H1 (cell line): ENCODE measurements around the gene DCAF4. TPM values are rescaled to one million over a fixed set of nuclear protein-coding genes. Genes with fewer than 3 reads are reported as not detected.

Source experiments
- CTCF ChIA-PET: fragments of 300-600 bp; sonication (Branson Sonifier 250); formaldehyde crosslinking; loops from one replicate; lab custom pipeline; 2021; ENCODE audit not compliant: partially characterized antibody; lab: Charles Lee
- POLR2A ChIA-PET: fragments of 300-600 bp; sonication (Branson Sonifier 250); formaldehyde crosslinking; loops from one replicate; lab custom pipeline; 2021; ENCODE audit warnings: inconsistent platforms; ENCODE audit not compliant: partially characterized antibody; lab: Charles Lee
- DNase-seq, 2 experiments: peaks; one replicate each; pipeline versions ENCODE4 v3.0.0 to v3.0.0-alpha.2; 2010 to 2022; ENCODE audit warnings: low spot score in 2 of 2, low read depth in 1 of 2, mixed read lengths in 1 of 2
- FAIRE-seq: peaks from 2 replicates; lab custom pipeline; 2011; peaks lifted over from hg19 to GRCh38; lab: Jason Lieb, UNC
- H2AFZ ChIP-seq: 2 replicates; pipeline ENCODE4 v1.8.1; 2012; ENCODE audit warnings: low read length, inconsistent platforms
- H2AK5ac ChIP-seq: 2 replicates; pipeline ENCODE4 v1.6.1; 2013; ENCODE audit warnings: low read depth, low read length
- H2BK120ac ChIP-seq: replicated peaks from 2 replicates; pipeline ENCODE3; 2013; ENCODE audit warnings: low read depth, low read length, inconsistent platforms
- H2BK12ac ChIP-seq: 2 replicates; pipeline ENCODE4 v1.6.1; 2013; ENCODE audit warnings: low read depth, low read length
- H2BK15ac ChIP-seq: 2 replicates; pipeline ENCODE4 v1.6.1; 2013; ENCODE audit warnings: low read length
- H2BK20ac ChIP-seq: 2 replicates; pipeline ENCODE4 v1.6.1; 2013; ENCODE audit warnings: low read length
- H2BK5ac ChIP-seq: 2 replicates; pipeline ENCODE4 v1.6.1; 2013; ENCODE audit warnings: low read depth, low read length
- H3K14ac ChIP-seq: 2 replicates; pipeline ENCODE4 v1.6.1; 2013; ENCODE audit warnings: inconsistent platforms; ENCODE audit not compliant: insufficient read length
- H3K18ac ChIP-seq: 2 replicates; pipeline ENCODE4 v1.6.1; 2013; ENCODE audit warnings: low read length; ENCODE audit errors: extremely low read depth
- H3K23ac ChIP-seq: 2 replicates; pipeline ENCODE4 v1.6.1; 2013; ENCODE audit warnings: inconsistent platforms; ENCODE audit not compliant: insufficient read length
- H3K23me2 ChIP-seq: 2 replicates; pipeline ENCODE4 v1.6.1; 2013; ENCODE audit warnings: low read depth, low read length
- H3K27ac ChIP-seq: 2 replicates; pipeline ENCODE4 v1.6.1; 2011; ENCODE audit warnings: low read depth, low read length, inconsistent platforms
- H3K27me3 ChIP-seq, 4 experiments: replicated peaks in 1 of 4; 1 replicate in 1 of 4; 2 replicates in 3 of 4; pipeline versions ENCODE4 v1.6.1 to v1.8.1; 2011 to 2013; ENCODE audit warnings: low read length in 3 of 4, mild to moderate bottlenecking in 3 of 4, inconsistent platforms in 2 of 4, mixed read lengths in 2 of 4, moderate library complexity in 1 of 4; ENCODE audit not compliant: control insufficient read depth in 3 of 4, insufficient read depth in 3 of 4; ENCODE audit errors: extremely low read depth in 1 of 4
- H3K36me3 ChIP-seq, 4 experiments: 2 replicates each; pipeline versions ENCODE4 v1.6.1 to v1.8.1; 2011 to 2013; ENCODE audit warnings: mild to moderate bottlenecking in 4 of 4, low read length in 3 of 4, moderate library complexity in 2 of 4, control low read depth in 1 of 4, inconsistent platforms in 1 of 4; ENCODE audit not compliant: insufficient read depth in 4 of 4, control insufficient read depth in 2 of 4
- H3K4ac ChIP-seq: replicated peaks from 2 replicates; pipeline ENCODE3; 2013; ENCODE audit warnings: low read length, low read depth, mixed read lengths, inconsistent platforms; ENCODE audit not compliant: insufficient read length
- H3K4me1 ChIP-seq, 4 experiments: replicated peaks in 1 of 4; 1 replicate in 1 of 4; 2 replicates in 3 of 4; pipeline versions ENCODE4 v1.6.1 to v1.8.1; 2011 to 2013; ENCODE audit warnings: low read length in 3 of 4, inconsistent platforms in 2 of 4, mixed read lengths in 1 of 4; ENCODE audit not compliant: insufficient read depth in 4 of 4, control insufficient read depth in 3 of 4
- H3K4me2 ChIP-seq, 2 experiments: 2 replicates each; pipeline versions ENCODE4 v1.6.1 to v1.8.1; 2011 to 2013; ENCODE audit warnings: low read depth in 2 of 2, low read length in 2 of 2, control low read depth in 1 of 2, inconsistent platforms in 1 of 2, mild to moderate bottlenecking in 1 of 2; ENCODE audit not compliant: insufficient read depth in 1 of 2
- H3K4me3 ChIP-seq, 4 experiments: fragments of 200-600, 300-600 bp in 1 of 4; sonication (generic), shearing (Covaris generic), sonication (Bioruptor Twin) in 1 of 4; 2 replicates each; pipeline versions ENCODE4 v1.5.1 to v1.8.1; 2011 to 2016; ENCODE audit warnings: low read length in 4 of 4, low read depth in 3 of 4, control low read depth in 2 of 4, inconsistent platforms in 2 of 4, mild to moderate bottlenecking in 2 of 4, mixed read lengths in 1 of 4, moderate library complexity in 1 of 4; ENCODE audit not compliant: insufficient read depth in 2 of 4; ENCODE audit errors: extremely low read depth in 1 of 4
- H3K56ac ChIP-seq: replicated peaks from 2 replicates; pipeline ENCODE3; 2013; ENCODE audit warnings: low read depth, mild to moderate bottlenecking, mixed read lengths, low read length, inconsistent platforms; ENCODE audit not compliant: insufficient read length
- H3K79me1 ChIP-seq: 2 replicates; pipeline ENCODE4 v1.6.1; 2013; ENCODE audit warnings: low read depth, low read length, control low read depth
- H3K79me2 ChIP-seq, 2 experiments: 2 replicates each; pipeline versions ENCODE4 v1.6.1 to v1.8.1; 2012 to 2013; ENCODE audit warnings: low read length in 2 of 2, mild to moderate bottlenecking in 2 of 2, inconsistent platforms in 1 of 2; ENCODE audit not compliant: insufficient read depth in 2 of 2, control insufficient read depth in 1 of 2
- H3K9ac ChIP-seq, 4 experiments: replicated peaks in 1 of 4; 1 replicate in 1 of 4; 2 replicates in 3 of 4; pipeline versions ENCODE4 v1.6.1 to v1.8.1; 2011 to 2013; ENCODE audit warnings: low read depth in 3 of 4, low read length in 3 of 4, control low read depth in 2 of 4, mild to moderate bottlenecking in 2 of 4, moderate library complexity in 2 of 4, inconsistent platforms in 1 of 4; ENCODE audit errors: extremely low read depth in 1 of 4
- H3K9me3 ChIP-seq, 2 experiments: 2 replicates each; pipeline versions ENCODE4 v1.6.1 to v1.8.1; 2012 to 2013; ENCODE audit warnings: mild to moderate bottlenecking in 2 of 2, moderate library complexity in 2 of 2, control low read depth in 1 of 2, inconsistent platforms in 1 of 2, low read depth in 1 of 2, low read length in 1 of 2, mixed read lengths in 1 of 2; ENCODE audit not compliant: insufficient read depth in 2 of 2
- H4K20me1 ChIP-seq, 2 experiments: replicated peaks in 1 of 2; 2 replicates each; pipeline versions ENCODE3 to v1.8.1; 2011 to 2013; ENCODE audit warnings: inconsistent platforms in 2 of 2, low read length in 2 of 2, mild to moderate bottlenecking in 1 of 2; ENCODE audit not compliant: insufficient read depth in 2 of 2, control insufficient read depth in 1 of 2
- H4K5ac ChIP-seq: 2 replicates; pipeline ENCODE4 v1.6.1; 2013; ENCODE audit warnings: low read length, low read depth, mixed read lengths, inconsistent platforms; ENCODE audit not compliant: insufficient read length
- H4K8ac ChIP-seq: 2 replicates; pipeline ENCODE4 v1.8.0; 2013; ENCODE audit warnings: mild to moderate bottlenecking, moderate library complexity, low read length, inconsistent platforms; ENCODE audit not compliant: insufficient read depth; ENCODE audit errors: extremely low read depth
- H4K91ac ChIP-seq: replicated peaks from 2 replicates; pipeline ENCODE3; 2013; ENCODE audit warnings: low read length, mixed read lengths, inconsistent platforms; ENCODE audit not compliant: insufficient read length
- BACH1 ChIP-seq: IDR thresholded peaks from 2 replicates; pipeline ENCODE4 v1.6.1; 2012; ENCODE audit warnings: low read length, improper control_type of control experiment
- CBX5 ChIP-seq: fragments of 300-800, 300-1000 bp; sonication (generic); IDR thresholded peaks from 2 replicates; pipeline ENCODE4 v1.7.1; 2016; ENCODE audit warnings: antibody characterized with exemption, low read length, low read depth
- CREB1 ChIP-seq: IDR thresholded peaks from 2 replicates; pipeline ENCODE4 v1.6.1; 2012; ENCODE audit warnings: inconsistent platforms
- CTBP2 ChIP-seq: IDR thresholded peaks from 2 replicates; pipeline ENCODE4 v1.7.0; 2011; ENCODE audit warnings: borderline replicate concordance, mild to moderate bottlenecking, moderate library complexity, mixed read lengths, low read length; ENCODE audit not compliant: insufficient read depth, insufficient read length
- EP300 ChIP-seq, 2 experiments: IDR thresholded peaks; 1 replicate in 1 of 2; 2 replicates in 1 of 2; pipeline ENCODE4 v1.6.1; 2011 to 2012; ENCODE audit warnings: low read depth in 2 of 2, low read length in 2 of 2, mild to moderate bottlenecking in 2 of 2, borderline replicate concordance in 1 of 2, inconsistent platforms in 1 of 2, moderate library complexity in 1 of 2
- GABPA ChIP-seq: IDR thresholded peaks from 2 replicates; pipeline ENCODE4 v1.6.1; 2011; ENCODE audit warnings: mild to moderate bottlenecking, low read length, moderate library complexity, borderline replicate concordance; ENCODE audit not compliant: insufficient read depth
- MAFK ChIP-seq: IDR thresholded peaks from 2 replicates; pipeline ENCODE4 v1.6.1; 2012; ENCODE audit warnings: low read depth, mild to moderate bottlenecking, improper control_type of control experiment, low read length
- NANOG ChIP-seq: IDR thresholded peaks from 2 replicates; pipeline ENCODE4 v1.6.1; 2011; ENCODE audit warnings: low read length, low read depth, mild to moderate bottlenecking, inconsistent platforms; ENCODE audit not compliant: insufficient read depth, poor library complexity, severe bottlenecking
- RBBP5 ChIP-seq: IDR thresholded peaks from 2 replicates; pipeline ENCODE4 v1.7.1; 2012; ENCODE audit warnings: low read depth, mild to moderate bottlenecking, inconsistent platforms, low read length, moderate library complexity, borderline replicate concordance
- RNF2 ChIP-seq: fragments of 200-900, 300-1000 bp; sonication (generic); IDR thresholded peaks from 2 replicates; pipeline ENCODE4 v1.7.1; 2016; ENCODE audit warnings: borderline replicate concordance, low read depth, mild to moderate bottlenecking, antibody characterized with exemption, low read length; ENCODE audit not compliant: poor library complexity, severe bottlenecking; ENCODE audit errors: missing control alignments
- TAF7 ChIP-seq: optimal IDR thresholded peaks from 2 replicates; pipeline ENCODE3; 2011; ENCODE audit warnings: low read depth, mild to moderate bottlenecking, inconsistent platforms, low read length, moderate library complexity, borderline replicate concordance
- TCF12 ChIP-seq: IDR thresholded peaks from 2 replicates; pipeline ENCODE4 v1.6.1; 2011; ENCODE audit warnings: low read depth, mild to moderate bottlenecking, low read length
- WGBS, 2 experiments: shearing (Covaris generic) in 1 of 2; methylation state at CpG; one replicate each; pipeline versions ENCODE4 v1.1.6 to v1.1.7; 2013 to 2015; ENCODE audit warnings: low lambda C conversion rate in 2 of 2, mixed read lengths in 2 of 2, inconsistent platforms in 1 of 2, low coverage in 1 of 2, missing lambda C conversion rate in 1 of 2; ENCODE audit not compliant: insufficient replicate concordance in 2 of 2, insufficient coverage in 1 of 2, insufficient read length in 1 of 2; ENCODE audit errors: extremely low coverage in 1 of 2, missing lambda C conversion rate in 1 of 2; 5-methylcytosine and 5-hydroxymethylcytosine counted together
- polyA plus RNA-seq, 7 experiments: library from polyadenylated mRNA; depleted of rRNA in 3 of 7; stranded (reverse) in 5 of 7; unstranded in 2 of 7; fragments of >200 nt in 5 of 7; fragments of 200-250 nt in 2 of 7; gene quantifications; 1 replicate in 5 of 7; 2 replicates in 1 of 7; 4 replicates in 1 of 7; pipeline versions ENCODE4 v1.2.1 to v1.2.3, GENCODE V29; 2011 to 2013; ENCODE audit warnings: missing spikeins in 2 of 7, mixed read lengths in 2 of 7
- total RNA-seq: library from RNA; stranded (reverse); fragmentation: NEBNext Ultra II Directional; extraction: Animal tissue kit (Norgen Biotek cat#: 25700); gene quantifications from 2 replicates; pipeline ENCODE4 v1.2.1, GENCODE V29; 2021
- TF ChIP-seq, protein P1 (sequence below): IDR thresholded peaks from 2 replicates; pipeline ENCODE4 v1.6.1; 2012; ENCODE audit warnings: inconsistent platforms

The DCAF4 gene
- total and polyA plus RNA-seq, 2 of the 8 experiments (the other 6 are each of a cell fraction or from before 2014, with no cell fraction given), result 17.0 to 21.1 TPM

DNA sequence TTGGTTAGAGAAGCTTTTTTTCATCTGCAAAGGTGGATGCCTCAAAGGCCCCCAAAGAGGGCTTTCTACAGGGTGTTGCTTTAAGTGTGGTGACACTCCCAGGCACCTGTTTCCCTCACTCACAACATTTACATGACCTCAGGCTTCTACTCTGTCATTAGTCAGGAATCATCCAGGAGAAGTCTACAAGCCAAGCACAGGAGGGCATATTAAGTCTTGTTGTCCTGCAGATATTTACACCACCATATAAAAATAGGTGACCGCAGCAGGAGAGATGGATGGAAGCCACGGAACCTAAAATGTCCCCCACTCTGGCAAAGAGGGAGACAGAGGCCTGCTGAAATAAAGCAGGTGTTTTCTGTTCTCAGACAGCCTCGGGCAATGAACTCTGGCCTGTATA, 24.9 kb upstream of the DCAF4 start:
- Histone ChIP-seq H4K91ac (no peak overlapping the region), H3K4ac (no peak overlapping the region), H2AFZ (no peak overlapping the region), H3K9me3 (no peaks in the 10 kb centered on the region), H3K27me3 (peaks cover 0 to 8% (median 6%) of the 10 kb centered on the region in 4 experiments; a peak in 5 of 7 replicates), H2BK20ac (no peak overlapping the region), H2AK5ac (no peak overlapping the region), H4K5ac (no peak overlapping the region), H3K4me1 (no peaks in the 10 kb centered on the region; a peak in 1 of 7 replicates), H4K8ac (no peak overlapping the region), H2BK15ac (no peak overlapping the region), H3K79me1 (no peaks in the 10 kb centered on the region), H3K18ac (no peak overlapping the region), H3K23me2 (no peaks in the 10 kb centered on the region), H3K4me2 (no peak overlapping the region), H3K27ac (no peak overlapping the region), H2BK120ac (no peak overlapping the region), H3K9ac (no peak overlapping the region), H3K79me2 (no peaks in the 10 kb centered on the region), H3K14ac (no peak overlapping the region), H3K4me3 (no peak overlapping the region), H2BK12ac (no peak overlapping the region), H2BK5ac (no peak overlapping the region), H4K20me1 (no peaks in the 10 kb centered on the region), H3K36me3 (no peaks in the 10 kb centered on the region), H3K56ac (no peak overlapping the region), H3K23ac (no peak overlapping the region)
- POLR2A ChIA-PET, result interaction anchor here (1.4 kb wide), 1 partner anchor 14 kb away, joined by 4 read pairs; no protein-coding TSS in a partner anchor
- CTCF ChIA-PET, result interaction anchor here (5.6 kb wide), 1 partner anchor 385 kb away, joined by 113 read pairs; no protein-coding TSS in a partner anchor
- DNase-seq, result no peak
- no peak for FAIRE-seq
- WGBS, 2 experiments, result 81% methylated on average over 3 of the region's 3 CpGs; no CpG with 5 or more reads in 1 of the 2 experiments
- TF ChIP-seq CBX5 (no peak), NANOG (no peak), EP300 (IDR thresholded peaks at IDR 0.05; ENCODE audit: borderline replicate concordance in 1 of 2, low read depth in 2 of 2, low read length in 2 of 2) (no peak), CREB1 (no peak), CTBP2 (no peak), MAFK (no peak), RNF2 (no peak), TCF12 (no peak), GABPA (no peak), RBBP5 (no peak), TAF7 (no peak), BACH1 (no peak)
- TF ChIP-seq, protein P1, sequence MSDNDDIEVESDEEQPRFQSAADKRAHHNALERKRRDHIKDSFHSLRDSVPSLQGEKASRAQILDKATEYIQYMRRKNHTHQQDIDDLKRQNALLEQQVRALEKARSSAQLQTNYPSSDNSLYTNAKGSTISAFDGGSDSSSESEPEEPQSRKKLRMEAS, result no peak
